DMS 273 (cell line): ENCODE results near the gene SLC5A3.

ENCODE experiments used
- DNase-seq: peaks from one replicate; lab custom pipeline; 2025; ENCODE audit not compliant: unreplicated experiment; lab: John Stamatoyannopoulos, UW

The SLC5A3 gene

GRCh38 chr21:34065027-34065426 is 8.4 kb upstream of the SLC5A3 start:
- DNase-seq, result no peak

- no peak for DNase-seq
Measured at GRCh38 chr21:34071683-34072082, 1.7 kb upstream of the SLC5A3 start.

- DNase-seq, result peak; percentile 16
Measured at GRCh38 chr21:34072145-34073031, 990 bp upstream of the SLC5A3 start.

- peak; percentile 76 for DNase-seq
Measured at GRCh38 chr21:34073749-34074282, 438 bp downstream of the SLC5A3 start.

- peak; percentile 43 for DNase-seq
Measured at GRCh38 chr21:34074283-34075090, 1.1 kb downstream of the SLC5A3 start.

GRCh38 chr21:34075091-34075425 is 1.7 kb downstream of the SLC5A3 start:
- DNase-seq, result no peak

GRCh38 chr21:34075760-34076660 is 2.6 kb downstream of the SLC5A3 start:
- DNase-seq, result no peak

GRCh38 chr21:34076835-34077234 is 3.5 kb downstream of the SLC5A3 start:
- DNase-seq, result no peak

- no peak for DNase-seq
Measured at GRCh38 chr21:34077888-34078287, 4.5 kb downstream of the SLC5A3 start.

GRCh38 chr21:34078915-34079314 is 5.5 kb downstream of the SLC5A3 start:
- DNase-seq, result no peak

GRCh38 chr21:34080710-34081109 is 7.3 kb downstream of the SLC5A3 start:
- DNase-seq, result no peak

GRCh38 chr21:34082769-34083168 is 9.4 kb downstream of the SLC5A3 start:
- no peak for DNase-seq

GRCh38 chr21:34083357-34083756 is 10.0 kb downstream of the SLC5A3 start:
- no peak for DNase-seq

GRCh38 chr21:34085129-34085528 is 11.8 kb downstream of the SLC5A3 start:
- no peak for DNase-seq

- no peak for DNase-seq
Measured at GRCh38 chr21:34086887-34087306, 13.5 kb downstream of the SLC5A3 start.

GRCh38 chr21:34088752-34089151 is 15.4 kb downstream of the SLC5A3 start:
- no peak for DNase-seq

GRCh38 chr21:34091032-34091431 is 17.7 kb downstream of the SLC5A3 start:
- no peak for DNase-seq

GRCh38 chr21:34091607-34092006 is 18.2 kb downstream of the SLC5A3 start:
- DNase-seq, result peak; percentile 9

- no peak for DNase-seq
Measured at GRCh38 chr21:34092262-34092921, 19.0 kb downstream of the SLC5A3 start.

- no peak for DNase-seq
Measured at GRCh38 chr21:34093083-34093482, 19.7 kb downstream of the SLC5A3 start.
